ENCODE results near the gene CDA. TPM values are rescaled to one million over a fixed set of nuclear protein-coding genes. Genes with fewer than 3 reads are reported as not detected.
A peak's percentile ranks its signal among the peaks of the same experiment; 100 is the strongest.

The CDA gene
- total RNA-seq, 1 donor from 2014 or later: not detected

DNA sequence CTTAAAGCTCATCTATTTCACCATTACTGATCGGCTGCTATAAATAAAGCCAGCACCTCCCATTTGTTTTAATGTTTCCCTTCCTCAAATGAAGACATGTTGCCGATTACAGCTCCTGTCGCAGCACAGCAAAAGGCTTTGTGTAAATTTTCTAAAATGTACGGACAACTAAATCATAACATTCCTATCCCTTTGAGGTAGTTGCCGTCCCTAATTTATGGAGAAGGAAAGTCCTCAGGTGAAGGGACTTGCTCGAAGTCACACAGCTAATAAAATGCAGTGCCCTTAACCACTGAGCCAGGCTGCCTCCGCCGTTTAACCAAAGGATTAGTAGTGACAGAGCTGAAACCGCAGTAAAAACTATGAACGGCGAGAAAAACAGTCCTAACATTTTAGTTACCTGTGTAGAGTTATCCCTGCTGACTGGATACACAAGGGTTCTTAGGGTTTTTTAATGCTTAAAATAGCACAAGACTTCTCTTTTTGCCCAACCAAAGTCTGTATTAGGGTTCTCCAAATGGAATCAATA, 45.2 kb downstream of the CDA start:
- no peak for TF ChIP-seq CTCF (conservative IDR thresholded peaks at IDR 0.05)
- no peaks in the 10 kb centered on the region for H3K36me3 Mint-ChIP-seq (ENCODE audit: low read depth)
- H3K9me3 Mint-ChIP-seq: peaks cover 3% of the 10 kb centered on the region
- H3K27ac Mint-ChIP-seq (ENCODE audit: unreplicated experiment): peak overlapping the region; percentile 71
- DNase-seq (ENCODE audit: low read depth, low spot score): no peak
- H3K4me1 Mint-ChIP-seq: peaks cover 19% of the 10 kb centered on the region
- H3K4me3 Mint-ChIP-seq: peak overlapping the region; percentile 91
- H3K27me3 Mint-ChIP-seq (ENCODE audit: low read depth): peaks cover 2% of the 10 kb centered on the region

GRCh38 chr1:20634594-20635084, 45.7 kb downstream of the CDA start:
- H3K36me3 Mint-ChIP-seq (ENCODE audit: low read depth): no peaks in the 10 kb centered on the region
- no peak overlapping the region for H3K27ac Mint-ChIP-seq (ENCODE audit: unreplicated experiment)
- no peak for TF ChIP-seq CTCF (conservative IDR thresholded peaks at IDR 0.05)
- no peaks in the 10 kb centered on the region for H3K9me3 Mint-ChIP-seq
- H3K4me1 Mint-ChIP-seq: peaks cover 19% of the 10 kb centered on the region
- peak overlapping the region; percentile 91 for H3K4me3 Mint-ChIP-seq
- no peaks in the 10 kb centered on the region for H3K27me3 Mint-ChIP-seq (ENCODE audit: low read depth)
- DNase-seq (ENCODE audit: low read depth, low spot score): no peak

GRCh38 chr1:20636785-20637347, 48.0 kb downstream of the CDA start:
- DNase-seq (ENCODE audit: low read depth, low spot score): no peak
- no peaks in the 10 kb centered on the region for H3K36me3 Mint-ChIP-seq (ENCODE audit: low read depth)
- no peak for TF ChIP-seq CTCF (conservative IDR thresholded peaks at IDR 0.05)
- H3K4me3 Mint-ChIP-seq: peak overlapping the region; percentile 62
- peaks cover 19% of the 10 kb centered on the region for H3K4me1 Mint-ChIP-seq
- no peak overlapping the region for H3K27ac Mint-ChIP-seq (ENCODE audit: unreplicated experiment)
- no peaks in the 10 kb centered on the region for H3K27me3 Mint-ChIP-seq (ENCODE audit: low read depth)
- H3K9me3 Mint-ChIP-seq: no peaks in the 10 kb centered on the region

DNA sequence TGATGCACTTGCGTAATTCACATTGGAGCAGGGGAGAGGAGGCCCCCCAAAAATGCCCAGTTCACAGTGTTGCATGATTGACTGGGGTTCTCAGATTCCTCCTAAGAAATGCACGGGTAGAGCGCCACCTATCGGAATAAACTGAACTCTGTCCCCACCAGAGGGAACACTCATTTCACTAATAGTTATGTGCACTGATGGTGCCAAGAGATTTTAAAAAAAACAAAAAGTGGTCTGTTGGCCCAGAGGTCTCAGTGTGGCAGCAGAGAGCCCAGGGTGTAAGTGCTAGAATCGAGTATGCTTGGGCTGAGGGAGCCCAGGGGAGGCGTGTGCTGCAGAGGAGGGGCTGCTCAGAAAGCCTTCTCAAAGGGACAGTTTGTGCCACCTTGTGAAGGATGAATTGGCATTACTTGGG, 51.3 kb downstream of the CDA start:
- no peaks in the 10 kb centered on the region for H3K36me3 Mint-ChIP-seq (ENCODE audit: low read depth)
- TF ChIP-seq CTCF (conservative IDR thresholded peaks at IDR 0.05): peak; percentile 90
- H3K4me1 Mint-ChIP-seq: no peaks in the 10 kb centered on the region
- H3K27ac Mint-ChIP-seq (ENCODE audit: unreplicated experiment): no peak overlapping the region
- no peaks in the 10 kb centered on the region for H3K27me3 Mint-ChIP-seq (ENCODE audit: low read depth)
- DNase-seq (ENCODE audit: low read depth, low spot score): peak; percentile 57
- peak overlapping the region; percentile 25 for H3K4me3 Mint-ChIP-seq
- no peaks in the 10 kb centered on the region for H3K9me3 Mint-ChIP-seq

GRCh38 chr1:20641975-20642374, 53.1 kb downstream of the CDA start:
- Mint-ChIP-seq H3K4me3 (no peak overlapping the region), H3K27ac (ENCODE audit: unreplicated experiment) (no peak overlapping the region)
- no peak for DNase-seq (ENCODE audit: low read depth, low spot score)

More at GRCh38 chr1:20641975-20642374, 53.1 kb downstream of the CDA start:
- H3K9me3 Mint-ChIP-seq: no peaks in the 10 kb centered on the region
- no peaks in the 10 kb centered on the region for H3K27me3 Mint-ChIP-seq (ENCODE audit: low read depth)
- no peaks in the 10 kb centered on the region for H3K4me1 Mint-ChIP-seq
- TF ChIP-seq CTCF (conservative IDR thresholded peaks at IDR 0.05): no peak
- H3K36me3 Mint-ChIP-seq (ENCODE audit: low read depth): no peaks in the 10 kb centered on the region
